IMR-90 (cell line): ENCODE measurements around the gene FOXP1.

ENCODE experiments used
- MAFK ChIP-seq: IDR thresholded peaks from 2 replicates; pipeline ENCODE4 v1.6.1; 2012; ENCODE audit warnings: low read depth, low read length, improper control_type of control experiment
- RAD21 ChIP-seq: IDR thresholded peaks from 2 replicates; pipeline ENCODE4 v1.6.1; 2012; ENCODE audit warnings: low read length, improper control_type of control experiment
- TF ChIP-seq, protein P1 (sequence below): conservative IDR thresholded peaks from 2 replicates; pipeline ENCODE4 v1.5.1; 2012; ENCODE audit warnings: mild to moderate bottlenecking, low read depth, low read length, improper control_type of control experiment
- TF ChIP-seq, protein P2 (sequence below): fragments of 150-350 bp; IDR thresholded peaks from 2 replicates; pipeline ENCODE4 v1.6.1; 2017; ENCODE audit warnings: mild to moderate bottlenecking, antibody characterized with exemption, low read length, low read depth

GRCh38 chr3:71520161-71521020, 63.1 kb downstream of the FOXP1 start:
- TF ChIP-seq, protein P1, sequence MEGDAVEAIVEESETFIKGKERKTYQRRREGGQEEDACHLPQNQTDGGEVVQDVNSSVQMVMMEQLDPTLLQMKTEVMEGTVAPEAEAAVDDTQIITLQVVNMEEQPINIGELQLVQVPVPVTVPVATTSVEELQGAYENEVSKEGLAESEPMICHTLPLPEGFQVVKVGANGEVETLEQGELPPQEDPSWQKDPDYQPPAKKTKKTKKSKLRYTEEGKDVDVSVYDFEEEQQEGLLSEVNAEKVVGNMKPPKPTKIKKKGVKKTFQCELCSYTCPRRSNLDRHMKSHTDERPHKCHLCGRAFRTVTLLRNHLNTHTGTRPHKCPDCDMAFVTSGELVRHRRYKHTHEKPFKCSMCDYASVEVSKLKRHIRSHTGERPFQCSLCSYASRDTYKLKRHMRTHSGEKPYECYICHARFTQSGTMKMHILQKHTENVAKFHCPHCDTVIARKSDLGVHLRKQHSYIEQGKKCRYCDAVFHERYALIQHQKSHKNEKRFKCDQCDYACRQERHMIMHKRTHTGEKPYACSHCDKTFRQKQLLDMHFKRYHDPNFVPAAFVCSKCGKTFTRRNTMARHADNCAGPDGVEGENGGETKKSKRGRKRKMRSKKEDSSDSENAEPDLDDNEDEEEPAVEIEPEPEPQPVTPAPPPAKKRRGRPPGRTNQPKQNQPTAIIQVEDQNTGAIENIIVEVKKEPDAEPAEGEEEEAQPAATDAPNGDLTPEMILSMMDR: no peak
- TF ChIP-seq RAD21 (no peak), MAFK (no peak)
- TF ChIP-seq, protein P2, sequence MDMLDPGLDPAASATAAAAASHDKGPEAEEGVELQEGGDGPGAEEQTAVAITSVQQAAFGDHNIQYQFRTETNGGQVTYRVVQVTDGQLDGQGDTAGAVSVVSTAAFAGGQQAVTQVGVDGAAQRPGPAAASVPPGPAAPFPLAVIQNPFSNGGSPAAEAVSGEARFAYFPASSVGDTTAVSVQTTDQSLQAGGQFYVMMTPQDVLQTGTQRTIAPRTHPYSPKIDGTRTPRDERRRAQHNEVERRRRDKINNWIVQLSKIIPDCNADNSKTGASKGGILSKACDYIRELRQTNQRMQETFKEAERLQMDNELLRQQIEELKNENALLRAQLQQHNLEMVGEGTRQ: no peak
